Uterus (tissue), 4 donors: ENCODE data around the gene TMEM247. TPM values are rescaled to one million over a fixed set of nuclear protein-coding genes. Genes with fewer than 3 reads are reported as not detected.
"Not testable (repeated sequence)": the region's sequence is repeated elsewhere in the genome, so short reads cannot be mapped to it uniquely, and the experiment has no call there.

Experiments
- DNase-seq, 2 donors: peaks; one replicate each; pipeline ENCODE4 v3.0.0-alpha.2; 2019 to 2020
- H3K27ac ChIP-seq, 2 donors: fragments of 200-600 bp; sonication (generic); 1 replicate in 1 of 2; 2 replicates in 1 of 2; pipeline ENCODE4 v1.5.1; 2016 to 2018
- H3K27me3 ChIP-seq, 2 donors: fragments of 200-600 bp; sonication (generic); one replicate each; pipeline ENCODE4 v1.5.1; 2018 to 2019; ENCODE audit warnings: control low read depth in 1 of 2
- H3K36me3 ChIP-seq, 2 donors: fragments of 200-600 bp; sonication (generic); one replicate each; pipeline ENCODE4 v1.5.1; 2019; ENCODE audit warnings: control low read depth in 1 of 2
- H3K4me1 ChIP-seq, 2 donors: fragments of 200-600 bp; sonication (generic); one replicate each; pipeline ENCODE4 v1.5.1; 2018 to 2019; ENCODE audit warnings: control low read depth in 1 of 2
- H3K4me3 ChIP-seq, 2 donors: fragments of 200-600 bp; sonication (generic); 1 replicate in 1 of 2; 2 replicates in 1 of 2; pipeline ENCODE4 v1.5.1; 2018 to 2019; ENCODE audit warnings: mild to moderate bottlenecking in 1 of 2
- H3K9me3 ChIP-seq, 2 donors: fragments of 200-600 bp; sonication (generic); one replicate each; pipeline ENCODE4 v1.5.1; 2019; ENCODE audit warnings: control low read depth in 1 of 2
- CTCF ChIP-seq, 4 experiments: fragments of 200-600 bp in 2 of 4; fragments of 450-650 bp in 2 of 4; sonication (generic) in 2 of 4; IDR thresholded peaks; one replicate each; pipeline ENCODE4 v1.5.1; 2016 to 2019; ENCODE audit warnings: antibody characterized with exemption in 4 of 4, mild to moderate bottlenecking in 2 of 4, moderate library complexity in 1 of 4
- POLR2A ChIP-seq, 2 donors: fragments of 450-650 bp; IDR thresholded peaks; one replicate each; pipeline ENCODE4 v1.6.1; 2016; ENCODE audit warnings: antibody characterized with exemption in 2 of 2, mild to moderate bottlenecking in 1 of 2, moderate library complexity in 1 of 2
- intact Hi-C: fragments of 100-400 bp; cut with DNase I; formaldehyde crosslinking; loops from one replicate; pipeline ENCODE4 v1.15.1; 2023; ENCODE audit warnings: low total_unique reads
- total RNA-seq, 4 donors: library from RNA; depleted of rRNA in 3 of 4; stranded (reverse); fragments of >200 nt in 3 of 4; gene quantifications; one replicate each; pipeline versions ENCODE4 v1.1.0 to v1.2.4, GENCODE V29; 2014 to 2023
- donor health status: DM: yes; HTN: yes; CAD: no.

Gene TMEM247
- total RNA-seq, 4 donors from 2014 or later, result not detected

- Histone ChIP-seq H3K4me3 (no peak overlapping the region), H3K36me3 (no peaks in the 10 kb centered on the region), H3K27ac (no peak overlapping the region), H3K27me3 (no peaks in the 10 kb centered on the region), H3K9me3 (no peaks in the 10 kb centered on the region), H3K4me1 (peaks cover 0 to under 1% of the 10 kb centered on the region in 2 donors)
- no peak for DNase-seq
- TF ChIP-seq CTCF (IDR thresholded peaks at IDR 0.05) (no peak), POLR2A (IDR thresholded peaks at IDR 0.05) (no peak)
- intact Hi-C loops, result no loop called here
Measured at GRCh38 chr2:46469700-46470099, 9.7 kb upstream of the TMEM247 start.

GRCh38 chr2:46470114-46470628 is 9.2 kb upstream of the TMEM247 start:
- Histone ChIP-seq H3K27ac (no peak overlapping the region), H3K4me3 (no peak overlapping the region), H3K27me3 (no peaks in the 10 kb centered on the region), H3K9me3 (no peaks in the 10 kb centered on the region), H3K4me1 (no peaks in the 10 kb centered on the region), H3K36me3 (no peaks in the 10 kb centered on the region)
- no peak for TF ChIP-seq POLR2A (IDR thresholded peaks at IDR 0.05)
- TF ChIP-seq CTCF (IDR thresholded peaks at IDR 0.05), result no peak
- intact Hi-C loops, result no loop called here
- no peak for DNase-seq

- TF ChIP-seq CTCF (IDR thresholded peaks at IDR 0.05) (no peak), POLR2A (IDR thresholded peaks at IDR 0.05) (no peak)
- intact Hi-C loops, result no loop called here
- Histone ChIP-seq H3K4me3 (no peak overlapping the region), H3K4me1 (no peaks in the 10 kb centered on the region), H3K27me3 (no peaks in the 10 kb centered on the region), H3K9me3 (no peaks in the 10 kb centered on the region), H3K36me3 (no peaks in the 10 kb centered on the region), H3K27ac (no peak overlapping the region)
- no peak for DNase-seq
Measured at GRCh38 chr2:46471019-46471583, 8.3 kb upstream of the TMEM247 start.

- TF ChIP-seq POLR2A (IDR thresholded peaks at IDR 0.05), result no peak
- no peak for TF ChIP-seq CTCF (IDR thresholded peaks at IDR 0.05)
- intact Hi-C loops, result no loop called here
- Histone ChIP-seq H3K36me3 (no peaks in the 10 kb centered on the region), H3K4me3 (no peak overlapping the region), H3K9me3 (no peaks in the 10 kb centered on the region), H3K27ac (no peak overlapping the region), H3K27me3 (no peaks in the 10 kb centered on the region), H3K4me1 (no peaks in the 10 kb centered on the region)
- no peak for DNase-seq
Measured at GRCh38 chr2:46471697-46472096, 7.7 kb upstream of the TMEM247 start.

GRCh38 chr2:46472165-46472564 is 7.2 kb upstream of the TMEM247 start:
- H3K36me3 ChIP-seq, intact Hi-C loops, H3K27me3 ChIP-seq, H3K27ac ChIP-seq, H3K4me3 ChIP-seq, H3K9me3 ChIP-seq, DNase-seq, H3K4me1 ChIP-seq: not testable (repeated sequence)

- H3K27me3 ChIP-seq, H3K4me3 ChIP-seq, intact Hi-C loops, H3K36me3 ChIP-seq, H3K9me3 ChIP-seq, H3K27ac ChIP-seq, DNase-seq, H3K4me1 ChIP-seq: not testable (repeated sequence)
Measured at GRCh38 chr2:46477462-46477861, 1.9 kb upstream of the TMEM247 start.
